GM04504 (cell line): Measurements from ENCODE around the gene CCNY.

Experiments used
- DNase-seq: peaks from one replicate; pipeline ENCODE4 v3.0.0-alpha.2; 2012; ENCODE audit warnings: low read depth

CCNY gene

DNA sequence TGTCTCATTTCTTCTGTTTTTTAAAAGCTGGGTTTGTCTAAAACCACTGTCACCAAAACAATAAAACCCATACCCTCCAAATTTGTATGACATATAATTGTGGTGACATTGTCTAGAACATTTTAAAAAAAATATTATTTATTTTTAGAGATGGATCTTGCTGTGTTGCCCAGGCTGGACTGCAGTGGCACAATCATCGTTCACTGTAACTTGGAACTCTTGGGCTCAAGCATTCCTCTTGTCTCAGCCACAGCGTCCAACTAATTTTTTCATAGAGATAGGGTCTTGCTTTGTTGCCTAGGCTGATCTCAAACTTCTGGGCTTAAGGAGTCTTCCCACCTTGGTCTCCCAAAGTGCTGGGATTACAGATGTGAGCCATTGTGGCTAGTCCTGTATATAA lies 116.5 kb downstream of the CCNY start:
- no peak for DNase-seq

DNA sequence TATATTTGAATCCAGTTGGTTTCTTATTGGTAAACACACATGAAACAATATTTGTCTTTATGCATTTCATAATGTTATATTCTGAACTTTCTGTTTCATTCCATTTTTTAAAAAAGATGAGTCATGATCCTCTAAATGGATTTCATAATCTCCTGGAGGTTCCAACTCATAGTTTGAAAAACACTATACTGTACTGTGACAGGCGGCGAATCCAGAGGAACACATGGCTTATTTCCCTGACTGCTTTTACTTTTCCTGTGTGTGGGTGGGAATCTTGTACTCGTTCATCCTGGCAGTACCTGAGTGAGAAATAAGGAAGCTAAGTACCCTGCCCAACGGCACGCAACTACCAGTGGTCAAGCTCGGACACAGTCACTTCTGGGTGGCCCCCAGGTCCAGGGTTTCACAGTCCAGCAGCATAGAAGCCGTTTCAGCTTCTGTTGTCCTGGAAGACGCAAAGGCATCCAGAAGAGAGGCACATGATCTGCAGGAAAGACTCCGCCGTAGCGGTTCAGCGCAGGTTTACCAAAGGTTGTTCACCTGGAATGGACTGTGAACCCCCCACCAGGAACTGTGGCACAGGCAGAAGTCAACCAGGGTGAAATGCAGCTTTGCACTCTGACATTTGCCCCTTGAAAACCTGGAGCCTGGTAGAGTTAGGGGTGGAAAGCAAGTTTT lies 117.7 kb downstream of the CCNY start:
- no peak for DNase-seq

DNA sequence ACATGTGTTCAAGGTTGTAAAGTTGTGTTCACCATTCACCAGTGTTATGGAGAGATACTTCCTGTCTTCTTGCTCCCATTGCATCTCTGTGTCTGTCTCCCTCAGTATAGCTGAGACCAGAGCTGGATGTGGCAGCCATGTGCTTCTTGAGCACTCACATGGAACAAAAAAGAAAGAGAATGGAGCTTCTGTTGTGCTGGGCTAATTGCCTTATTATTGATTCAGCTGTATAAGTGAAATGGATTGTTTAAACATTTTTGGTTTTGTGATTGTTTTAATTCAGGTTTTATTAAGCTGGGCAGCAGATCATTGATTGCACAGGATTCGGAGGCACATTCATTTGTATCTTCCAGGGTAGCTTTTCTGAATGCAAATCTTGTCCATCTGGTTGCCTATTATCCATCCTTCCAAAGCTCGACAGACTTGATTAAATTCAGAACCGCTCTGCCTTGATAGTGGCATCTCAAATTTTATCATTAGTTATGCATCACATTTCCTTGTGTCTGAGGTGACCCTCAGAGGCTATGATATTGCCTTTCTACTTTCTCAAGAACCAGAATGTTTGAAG lies 119.9 kb downstream of the CCNY start:
- DNase-seq: no peak

DNA sequence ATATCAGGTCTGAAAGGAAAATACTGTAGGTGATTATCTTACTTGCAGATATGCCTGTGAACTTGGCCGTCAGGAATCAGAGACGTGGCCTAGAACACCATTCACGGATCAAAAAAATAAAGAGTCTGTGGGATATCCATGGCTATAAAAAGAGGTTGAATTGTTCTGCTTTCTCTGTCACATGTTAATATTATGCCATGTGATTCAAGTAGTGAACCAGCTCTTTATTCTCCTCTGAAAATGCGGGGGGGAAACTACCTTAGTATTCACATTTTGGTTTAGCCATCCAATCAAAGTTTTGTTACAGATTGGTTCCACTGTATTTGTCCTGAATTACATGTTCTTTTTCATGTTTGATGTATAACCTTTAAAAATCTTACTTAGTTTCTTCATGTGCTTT lies 120.5 kb downstream of the CCNY start:
- no peak for DNase-seq

- DNase-seq: no peak
Measured at GRCh38 chr10:35458500-35459448, 122.5 kb downstream of the CCNY start.

DNA sequence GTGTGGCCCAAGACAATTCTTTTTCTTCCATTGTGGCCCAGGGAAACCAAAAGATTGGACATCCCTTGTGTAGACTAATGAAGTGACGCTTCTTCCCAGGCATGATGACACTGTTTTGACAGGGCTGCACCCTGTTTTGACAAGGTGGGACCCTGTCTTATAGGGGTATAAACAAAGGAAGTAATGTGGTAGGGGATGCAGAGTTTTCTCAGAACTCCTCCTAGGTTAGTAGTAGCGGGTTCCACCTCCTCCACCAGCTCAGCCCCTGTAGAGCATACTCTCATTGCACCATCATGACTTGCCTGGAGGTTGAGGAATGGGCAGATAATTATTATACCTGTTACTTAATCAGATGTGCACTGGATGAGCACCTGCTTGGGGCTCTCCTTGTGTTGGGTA lies 123.1 kb downstream of the CCNY start:
- no peak for DNase-seq

GRCh38 chr10:35460852-35461460 lies 124.6 kb downstream of the CCNY start:
- DNase-seq: no peak

DNA sequence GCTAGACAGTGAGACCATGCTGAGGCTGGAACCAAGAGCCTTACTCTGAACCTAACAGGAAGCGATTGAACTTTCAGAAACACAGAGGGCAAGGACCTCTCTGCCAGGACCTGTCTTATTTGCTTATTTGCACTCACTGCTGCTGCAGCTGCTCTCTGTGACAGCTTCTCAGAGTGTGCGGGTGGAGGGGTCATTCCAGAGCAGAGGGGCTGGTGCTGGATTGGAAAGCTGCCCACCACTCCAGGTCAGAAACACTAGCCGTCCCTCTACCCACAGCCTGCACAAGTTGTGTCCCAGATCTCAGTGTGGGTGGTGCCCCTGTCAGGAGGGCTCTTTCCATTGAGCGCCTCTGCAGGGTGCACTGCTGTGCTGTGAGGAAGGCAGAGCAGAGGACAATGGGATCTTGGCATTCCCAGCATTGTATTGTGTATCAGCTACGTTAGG lies 126.2 kb downstream of the CCNY start:
- no peak for DNase-seq

DNA sequence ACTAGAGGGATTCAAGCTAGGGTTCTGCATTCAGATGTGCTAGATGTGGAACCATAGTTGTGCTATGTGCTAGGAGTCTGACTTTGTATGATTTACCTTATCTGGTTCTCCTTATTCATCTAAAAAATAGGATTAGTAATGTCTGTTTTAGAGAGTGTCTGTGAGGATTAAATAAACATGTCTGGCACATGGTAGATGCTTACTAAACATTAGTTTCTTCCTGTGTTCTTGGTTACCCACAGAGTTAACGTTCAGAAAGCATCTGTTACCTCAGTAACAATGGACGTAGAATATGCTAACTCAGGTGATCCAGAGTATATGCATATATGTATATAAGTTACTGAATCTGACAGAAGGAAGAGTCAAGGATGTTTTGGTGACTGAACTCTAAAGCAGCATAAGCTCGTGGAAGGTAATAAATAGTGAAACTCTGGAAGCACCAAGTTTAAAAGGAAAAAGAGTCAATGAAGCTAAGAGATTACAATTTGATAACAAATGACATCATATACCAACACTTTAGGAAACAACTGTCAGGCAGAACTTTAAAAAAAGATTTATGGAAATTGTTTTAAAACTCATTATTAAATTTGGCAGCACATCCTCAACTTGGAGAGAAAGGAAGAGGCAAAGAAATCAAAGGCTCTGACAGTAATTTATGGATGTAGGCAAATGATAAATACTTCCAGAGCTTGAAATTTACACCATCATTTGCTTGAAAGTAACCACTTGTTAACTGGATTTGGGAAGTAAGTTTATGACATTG lies 127.0 kb downstream of the CCNY start:
- DNase-seq: no peak

GRCh38 chr10:35463878-35464277 lies 127.6 kb downstream of the CCNY start:
- DNase-seq: no peak

GRCh38 chr10:35464825-35465456 lies 128.6 kb downstream of the CCNY start:
- DNase-seq: no peak

DNA sequence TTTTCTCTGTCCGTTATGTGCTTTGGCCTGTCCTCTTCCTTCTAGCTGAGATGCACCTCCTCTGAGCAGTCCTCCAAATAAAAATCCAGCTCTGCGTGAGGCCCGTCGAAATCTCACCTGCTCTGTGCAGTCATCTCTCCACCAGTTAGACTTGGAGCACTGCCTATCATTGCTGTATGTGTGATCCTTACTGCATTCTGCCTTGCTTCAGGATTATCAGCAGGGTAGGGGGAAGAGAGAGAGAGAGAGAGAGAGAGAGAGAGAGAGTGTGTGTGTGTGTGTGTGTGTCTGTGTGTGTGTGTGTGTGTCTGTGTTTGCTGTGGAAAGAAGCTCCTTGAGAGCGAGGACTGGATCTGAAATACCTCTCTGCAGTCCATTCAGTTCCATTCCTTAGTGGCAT lies 129.4 kb downstream of the CCNY start:
- no peak for DNase-seq

GRCh38 chr10:35466170-35466569 lies 129.9 kb downstream of the CCNY start:
- DNase-seq: no peak

DNA sequence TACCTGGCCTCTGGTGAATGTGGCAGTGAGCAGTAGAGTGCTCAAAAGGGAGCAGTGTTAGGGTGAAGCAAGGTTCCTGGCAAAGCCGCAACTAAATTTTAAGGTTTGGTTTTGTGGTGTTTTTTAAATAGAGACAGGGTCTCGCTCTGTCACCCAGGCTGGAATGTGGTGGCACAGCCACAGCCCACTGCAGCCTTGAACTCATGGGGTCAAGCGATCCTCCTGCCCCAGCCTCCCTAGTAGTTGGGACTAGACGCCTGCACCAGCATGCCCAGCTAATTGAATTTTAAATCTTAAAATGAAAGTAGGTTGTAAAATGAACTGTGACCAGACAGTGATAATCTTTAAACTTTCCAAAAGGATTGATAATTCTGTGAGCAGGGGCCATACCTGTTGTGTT lies 130.4 kb downstream of the CCNY start:
- no peak for DNase-seq

DNA sequence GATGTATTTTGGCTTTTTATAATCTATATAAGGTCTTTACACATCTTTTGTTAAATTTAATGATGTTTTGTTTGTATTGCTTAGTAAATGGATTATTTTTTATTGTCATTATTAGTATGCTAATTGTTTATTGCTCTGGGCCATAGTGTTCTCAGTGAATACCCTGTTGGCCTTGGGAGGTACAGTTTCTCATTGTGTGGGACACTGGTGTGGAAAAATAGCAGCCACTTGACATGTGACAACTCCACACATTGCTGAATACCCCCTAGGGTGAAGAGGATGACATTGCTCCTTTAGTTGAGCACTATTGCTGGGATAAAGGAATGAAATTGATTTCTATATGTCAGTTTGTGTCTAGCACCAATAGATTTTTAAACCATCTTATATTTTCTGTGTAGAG lies 130.9 kb downstream of the CCNY start:
- no peak for DNase-seq

DNA sequence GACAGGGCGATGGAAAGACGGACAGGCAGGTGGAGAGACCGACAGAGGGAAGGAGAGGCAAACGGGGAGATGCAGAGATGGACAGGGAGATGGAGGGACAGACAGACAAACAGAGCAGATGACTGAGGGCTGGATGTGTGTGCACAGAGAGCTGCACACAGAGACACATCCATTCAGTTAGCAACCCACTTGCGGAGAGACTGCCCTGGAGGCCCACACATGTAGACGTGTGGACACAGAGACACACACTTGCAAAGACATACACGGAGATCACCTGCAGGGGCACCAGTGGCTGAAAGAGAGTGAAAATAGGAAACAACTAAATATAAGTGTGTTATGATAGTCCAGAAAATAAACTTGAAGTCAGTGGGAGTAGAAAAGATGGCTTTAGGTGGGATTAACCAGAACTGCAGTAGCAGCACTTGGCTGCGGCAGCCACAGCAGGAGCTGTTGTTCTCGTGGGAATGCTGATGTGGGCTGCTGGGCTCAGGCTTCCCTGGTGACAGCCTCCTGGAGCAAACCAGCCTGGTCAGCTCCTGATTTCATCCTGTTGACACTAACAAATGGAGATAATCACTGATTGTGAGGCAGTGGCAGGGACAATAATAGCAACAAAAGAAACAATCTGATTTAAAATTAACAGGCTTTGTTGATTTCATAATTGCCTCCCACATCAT lies 134.1 kb downstream of the CCNY start:
- no peak for DNase-seq

GRCh38 chr10:35470925-35471315 lies 134.6 kb downstream of the CCNY start:
- DNase-seq: no peak

- DNase-seq: no peak
Measured at GRCh38 chr10:35471435-35471834, 135.1 kb downstream of the CCNY start.

DNA sequence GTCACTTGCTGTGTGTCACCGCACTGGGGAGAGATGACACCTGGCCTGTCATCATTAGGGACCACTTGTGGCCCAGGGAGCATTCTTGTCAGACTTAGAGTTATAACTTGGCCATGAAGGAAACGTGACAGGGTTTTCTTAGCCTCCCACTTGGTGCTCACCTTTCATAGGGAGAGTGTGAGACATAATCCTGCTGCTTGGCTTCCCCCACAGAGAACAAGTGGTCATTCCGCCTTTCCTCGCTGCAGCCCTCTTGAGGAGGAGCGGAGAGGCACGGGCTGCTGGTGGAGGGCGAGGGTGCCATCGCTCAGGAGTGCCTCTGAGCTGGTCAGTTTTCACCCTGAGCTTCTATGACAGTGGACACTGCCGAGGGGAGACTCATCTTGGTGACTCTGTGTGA lies 143.8 kb downstream of the CCNY start:
- DNase-seq: no peak

GRCh38 chr10:35481413-35481812 lies 145.1 kb downstream of the CCNY start:
- DNase-seq: no peak
